ENCODE measurements around the gene GCNT2.
"Not testable (repeated sequence)": the region's sequence is repeated elsewhere in the genome, so short reads cannot be mapped to it uniquely, and the experiment has no call there.

The GCNT2 gene

GRCh38 chr6:10582774-10583508 lies 61.8 kb downstream of the GCNT2 start:
- DNase-seq: no peak

DNA sequence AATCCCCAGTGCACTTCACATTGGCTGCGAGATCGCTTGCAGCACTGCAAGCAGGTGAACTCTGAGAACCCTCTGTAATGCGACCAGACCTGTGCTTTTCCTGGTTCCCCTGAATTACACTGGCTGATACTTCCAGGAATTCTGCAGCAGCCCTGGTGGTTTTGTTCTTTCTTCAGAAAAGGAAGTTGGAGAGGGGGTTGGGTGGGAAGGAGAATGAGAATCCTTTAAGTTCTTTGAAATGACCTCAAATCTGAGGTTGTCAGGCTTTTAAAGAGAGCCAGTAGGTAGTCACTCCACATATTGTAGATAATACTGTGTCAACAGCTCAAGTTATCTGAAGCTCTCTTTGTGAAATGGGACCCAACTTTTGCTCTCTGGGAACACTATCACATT lies 62.4 kb downstream of the GCNT2 start:
- DNase-seq: peak in 1 of 5 donors; percentile 8

- DNase-seq: no peak
Observed at GRCh38 chr6:10584607-10585006, 63.5 kb downstream of the GCNT2 start.

GRCh38 chr6:10585209-10585845 lies 64.2 kb downstream of the GCNT2 start:
- no peak for DNase-seq

GRCh38 chr6:10586302-10586701 lies 65.2 kb downstream of the GCNT2 start:
- DNase-seq: no peak

DNA sequence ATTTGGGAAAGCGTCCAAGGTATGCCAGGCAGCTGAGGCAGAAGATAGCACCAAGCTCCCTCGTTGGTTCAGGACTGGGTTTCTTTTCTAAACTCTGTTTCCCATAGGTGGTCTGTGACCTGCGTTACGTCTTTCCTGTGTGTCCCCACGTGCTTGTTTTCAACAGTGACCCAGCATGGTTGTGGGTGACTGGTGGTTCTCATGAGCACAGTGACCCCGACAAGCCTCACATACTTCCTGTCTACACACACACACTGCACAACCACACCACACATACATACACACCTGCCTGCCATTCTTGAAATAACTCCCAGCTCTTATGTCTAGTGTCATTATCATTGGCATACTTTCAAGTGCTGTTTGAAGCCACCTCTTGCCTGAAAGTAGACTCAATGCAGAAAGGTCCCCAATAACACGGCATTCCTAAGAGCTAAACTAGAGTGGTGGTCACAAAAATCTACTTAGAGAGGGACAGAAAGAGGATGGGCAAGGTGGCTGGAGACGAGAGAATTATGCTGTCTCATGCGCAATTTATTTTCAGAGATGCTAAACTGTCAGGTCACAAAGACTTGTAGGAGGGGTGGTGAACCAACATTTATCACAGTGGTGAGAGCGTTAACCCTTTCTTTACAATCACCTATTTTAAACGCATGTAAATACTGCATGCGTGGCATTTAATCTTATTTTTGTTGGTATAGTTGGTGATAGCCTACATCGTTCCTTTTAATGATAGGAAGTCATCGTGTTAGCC lies 66.7 kb downstream of the GCNT2 start:
- DNase-seq: no peak

- DNase-seq: no peak
Observed at GRCh38 chr6:10588562-10589428, 67.6 kb downstream of the GCNT2 start.

DNA sequence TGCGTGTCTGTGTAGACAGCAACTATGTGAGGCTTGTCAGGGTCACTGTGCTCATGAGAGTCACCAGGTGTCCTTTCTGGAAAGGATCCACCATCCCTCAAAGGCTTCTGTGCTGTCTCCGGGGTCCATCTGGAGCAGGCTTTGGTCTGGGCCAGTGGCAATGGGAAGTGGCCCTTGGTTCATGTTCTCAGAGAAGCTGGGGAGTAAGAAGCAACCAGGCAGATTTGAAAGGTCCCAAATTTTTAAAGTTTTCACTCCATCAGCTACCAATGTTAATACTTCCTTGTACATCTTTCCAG lies 68.2 kb downstream of the GCNT2 start:
- DNase-seq: no peak

DNA sequence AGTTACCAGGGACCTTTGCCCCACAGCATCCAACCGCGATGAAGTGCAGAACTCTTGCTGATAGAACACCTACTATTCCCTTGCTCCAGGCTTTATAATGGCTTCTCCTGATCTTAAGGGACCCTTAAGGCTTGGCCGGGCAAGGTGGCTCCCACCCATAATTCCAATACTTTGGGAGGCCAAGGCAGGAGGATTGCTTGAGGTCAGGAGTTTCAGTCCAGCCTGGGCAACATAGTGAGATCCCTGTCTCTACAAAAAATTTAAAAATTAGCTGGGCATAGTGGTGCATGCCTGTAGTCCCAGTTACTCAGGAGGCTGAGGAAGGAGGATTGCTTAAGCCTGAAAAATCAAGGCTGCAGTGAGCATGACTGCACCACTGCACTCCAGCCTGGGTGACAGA lies 68.8 kb downstream of the GCNT2 start:
- DNase-seq: no peak

GRCh38 chr6:10591422-10592160 lies 70.4 kb downstream of the GCNT2 start:
- no peak for DNase-seq

DNA sequence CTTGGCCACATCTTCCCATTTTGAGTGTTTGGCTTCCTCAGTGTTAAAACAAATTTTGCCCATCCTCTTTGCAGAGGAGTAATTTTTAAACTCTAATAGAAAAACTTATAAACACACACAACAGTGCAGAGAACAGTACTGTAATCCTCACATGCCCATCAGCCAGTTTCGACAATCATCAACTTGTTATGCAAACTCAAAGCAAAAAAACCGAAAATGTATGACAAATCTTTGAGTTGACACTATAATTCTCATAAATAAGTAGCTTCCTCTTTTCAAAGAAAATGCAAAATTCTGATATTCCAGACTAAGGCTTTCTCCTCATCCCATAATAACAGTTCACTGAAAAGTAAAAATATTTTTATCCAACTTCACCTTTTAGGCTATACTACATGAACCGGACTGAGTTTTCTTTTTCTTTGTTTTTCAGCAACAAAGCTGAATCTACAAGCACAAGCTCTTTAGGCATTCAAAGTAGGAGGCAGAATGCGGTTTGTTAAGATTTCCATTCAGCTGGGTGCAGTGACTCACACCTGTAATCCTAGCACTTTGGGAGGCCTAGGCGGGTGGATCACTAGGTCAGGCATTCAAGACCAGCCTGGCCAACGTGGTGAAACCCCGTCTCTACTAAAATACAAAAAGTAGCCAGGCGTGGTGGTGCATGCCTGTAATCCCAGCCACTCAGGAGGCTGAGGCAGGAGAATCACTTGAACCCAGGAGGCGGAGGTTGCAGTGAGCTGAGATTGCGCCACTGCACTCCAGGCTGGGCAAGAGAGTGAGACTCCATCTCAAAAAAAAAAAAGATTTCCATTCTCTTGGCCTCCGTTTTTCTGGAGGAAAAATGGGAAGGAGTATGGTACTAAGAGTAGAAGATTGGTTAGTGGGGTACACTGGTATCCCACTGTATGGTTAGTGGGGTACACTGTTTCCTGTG lies 74.8 kb downstream of the GCNT2 start:
- DNase-seq: no peak

DNA sequence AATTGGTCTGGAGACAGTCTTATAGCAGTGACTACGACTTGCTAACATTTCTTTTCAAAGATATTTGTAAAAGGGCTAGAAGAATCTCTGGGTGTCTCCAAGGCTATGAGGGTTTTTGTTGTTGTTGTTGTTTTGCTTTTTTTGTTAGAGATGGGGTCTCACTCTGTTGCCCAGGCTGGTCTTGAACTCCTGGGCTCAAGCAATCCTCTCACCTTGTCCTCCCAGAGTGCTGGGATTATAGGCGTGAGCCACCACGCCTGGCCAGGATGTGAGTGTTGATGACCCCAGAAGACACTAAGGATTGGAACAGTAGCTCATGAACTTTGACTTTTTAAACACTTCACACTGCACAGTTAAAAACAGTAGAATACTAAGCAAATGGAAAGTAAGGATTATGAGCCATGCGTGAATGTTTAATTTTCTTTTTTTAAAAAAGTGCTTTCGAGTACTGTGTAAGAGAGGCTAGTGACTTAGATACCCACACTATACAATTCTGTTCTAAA lies 76.4 kb downstream of the GCNT2 start:
- no peak for DNase-seq

GRCh38 chr6:10598084-10598960 lies 77.2 kb downstream of the GCNT2 start:
- DNase-seq: no peak

GRCh38 chr6:10599046-10599445 lies 77.9 kb downstream of the GCNT2 start:
- no peak for DNase-seq

DNA sequence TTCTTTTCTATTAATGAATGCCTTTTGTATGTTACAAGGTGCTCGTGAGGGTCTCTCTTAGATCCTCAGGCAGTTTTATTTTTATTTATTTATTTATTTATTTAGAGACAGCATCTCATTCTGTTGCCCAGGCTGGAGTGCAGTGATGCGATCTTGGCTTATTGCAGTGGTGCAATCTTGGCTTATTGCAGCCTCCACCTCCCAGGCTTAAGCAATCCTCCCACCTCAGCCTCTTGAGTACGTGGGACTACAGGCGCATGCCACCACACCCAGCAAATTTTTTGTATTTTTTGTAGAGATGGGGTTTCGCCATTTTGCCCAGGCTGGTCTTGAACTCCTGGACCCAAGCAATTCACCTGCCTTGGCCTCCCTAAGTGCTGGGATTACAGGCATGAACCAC lies 79.5 kb downstream of the GCNT2 start:
- not testable (repeated sequence) for DNase-seq

DNA sequence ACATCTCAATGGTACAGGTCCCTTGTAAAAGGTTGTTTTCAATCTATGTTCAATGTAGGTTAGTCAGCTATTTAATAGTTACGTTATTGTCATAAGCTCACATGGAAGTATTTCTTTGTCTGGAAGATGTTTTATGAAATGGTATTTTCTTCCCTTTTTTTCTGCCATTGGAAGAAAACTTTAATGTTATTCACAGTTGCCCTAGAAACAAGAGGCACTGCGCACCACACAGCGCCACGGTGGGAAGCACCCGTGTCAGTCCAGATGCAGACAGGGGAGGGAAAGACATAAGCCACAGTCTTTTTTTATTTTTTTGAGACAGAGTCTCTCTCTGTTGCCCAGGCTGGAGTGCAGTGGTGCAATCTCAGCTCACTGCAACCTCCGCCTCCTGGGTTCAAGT lies 82.1 kb downstream of the GCNT2 start:
- no peak for DNase-seq

DNA sequence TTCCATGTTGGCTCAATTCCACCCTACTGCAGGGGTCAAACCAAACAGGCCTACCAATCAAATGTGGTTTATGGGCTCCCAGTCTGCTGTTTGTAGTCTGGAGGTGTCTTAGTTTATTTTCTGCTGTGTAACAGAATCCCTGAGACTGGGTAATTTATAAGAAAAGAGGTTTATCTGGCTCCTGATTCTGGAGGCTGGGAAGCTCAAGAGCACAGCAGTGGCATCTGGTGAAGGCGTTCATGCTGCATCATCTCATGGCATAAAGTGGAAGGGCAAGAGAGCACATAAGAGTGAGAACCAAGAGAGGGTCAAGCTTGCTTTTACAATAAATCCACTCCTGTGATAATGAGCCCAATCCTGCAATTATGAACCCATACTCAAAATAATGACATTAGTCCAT lies 87.9 kb downstream of the GCNT2 start:
- no peak for DNase-seq

DNA sequence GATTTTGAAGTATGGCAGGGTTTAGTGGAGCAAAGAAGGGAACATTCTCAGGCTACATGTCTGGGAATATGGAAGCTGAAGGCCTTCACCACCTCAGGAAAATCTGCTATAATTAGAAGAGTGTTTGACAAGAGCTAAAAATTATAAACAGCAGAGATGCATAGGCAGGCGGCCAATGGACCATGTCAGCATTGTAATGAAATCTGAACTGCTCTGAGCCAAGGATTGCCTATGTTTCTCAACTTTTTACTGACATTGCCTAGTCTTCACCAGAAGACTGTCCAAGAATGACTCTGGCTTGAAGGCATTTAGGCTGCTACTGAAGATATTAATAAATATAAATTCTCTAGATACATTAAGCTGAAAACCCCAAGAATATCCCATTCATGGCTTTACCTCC lies 89.1 kb downstream of the GCNT2 start:
- DNase-seq: no peak

- DNase-seq: no peak
Observed at GRCh38 chr6:10612161-10612560, 91.0 kb downstream of the GCNT2 start.

DNA sequence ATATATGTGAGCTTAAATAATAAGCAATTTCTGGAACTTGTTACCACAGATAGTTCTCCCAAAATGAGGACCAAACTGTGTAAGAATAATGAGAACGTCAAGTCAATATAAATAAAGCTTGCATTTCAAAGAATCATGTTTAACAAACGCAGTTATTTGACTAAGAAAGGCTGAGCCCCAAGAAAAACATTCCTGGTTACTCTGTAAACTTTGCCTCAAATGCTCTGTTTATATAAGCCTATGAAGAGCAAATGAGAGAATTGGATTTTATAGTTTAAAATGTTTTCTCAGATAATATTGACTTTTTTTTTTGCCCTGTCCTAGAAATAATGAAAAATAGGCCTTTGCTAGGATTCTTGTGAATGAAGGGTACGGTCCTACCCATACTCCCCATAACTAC lies 91.9 kb downstream of the GCNT2 start:
- DNase-seq: no peak

Measured in T-helper 1 cell (primary cell).